Globus pallidus (tissue), 1 donor: ENCODE measurements around the gene SEH1L.
"Not testable (repeated sequence)": the region's sequence is repeated elsewhere in the genome, so short reads cannot be mapped to it uniquely, and the experiment has no call there.

ENCODE experiments used
- DNase-seq: peaks from one replicate; pipeline ENCODE4 v3.0.0-alpha.2; 2015; ENCODE audit warnings: low spot score

SEH1L gene

GRCh38 chr18:12995952-12996477 is 48.2 kb downstream of the SEH1L start:
- DNase-seq, result no peak

- no peak for DNase-seq
Observed at GRCh38 chr18:12996661-12997292, 49.0 kb downstream of the SEH1L start.

GRCh38 chr18:12997330-12997729 is 49.5 kb downstream of the SEH1L start:
- DNase-seq, result not testable (repeated sequence)

GRCh38 chr18:12998332-12999060 is 50.7 kb downstream of the SEH1L start:
- DNase-seq, result no peak

GRCh38 chr18:13003466-13003896 is 55.7 kb downstream of the SEH1L start:
- no peak for DNase-seq

- DNase-seq, result no peak
Observed at GRCh38 chr18:13004396-13004795, 56.6 kb downstream of the SEH1L start.

- no peak for DNase-seq
Observed at GRCh38 chr18:13005289-13005688, 57.5 kb downstream of the SEH1L start.

- DNase-seq, result no peak
Observed at GRCh38 chr18:13006531-13007247, 58.9 kb downstream of the SEH1L start.

GRCh38 chr18:13007248-13007560 is 59.4 kb downstream of the SEH1L start:
- DNase-seq, result no peak

- DNase-seq, result no peak
Observed at GRCh38 chr18:13011719-13012118, 63.9 kb downstream of the SEH1L start.

GRCh38 chr18:13014232-13014631 is 66.4 kb downstream of the SEH1L start:
- DNase-seq, result no peak

GRCh38 chr18:13014818-13015217 is 67.0 kb downstream of the SEH1L start:
- DNase-seq, result no peak

GRCh38 chr18:13017247-13017875 is 69.5 kb downstream of the SEH1L start:
- no peak for DNase-seq

GRCh38 chr18:13018374-13018773 is 70.6 kb downstream of the SEH1L start:
- DNase-seq, result no peak

GRCh38 chr18:13019301-13019700 is 71.5 kb downstream of the SEH1L start:
- no peak for DNase-seq

GRCh38 chr18:13022644-13023043 is 74.8 kb downstream of the SEH1L start:
- DNase-seq, result no peak

GRCh38 chr18:13025233-13025632 is 77.4 kb downstream of the SEH1L start:
- DNase-seq, result no peak

- no peak for DNase-seq
Observed at GRCh38 chr18:13026583-13027270, 78.9 kb downstream of the SEH1L start.

- DNase-seq, result no peak
Observed at GRCh38 chr18:13028869-13029268, 81.1 kb downstream of the SEH1L start.

GRCh38 chr18:13032173-13032572 is 84.4 kb downstream of the SEH1L start:
- no peak for DNase-seq

GRCh38 chr18:13035249-13035914 is 87.6 kb downstream of the SEH1L start:
- DNase-seq, result no peak
